Upper lobe of left lung (tissue), 6 donors: ENCODE results near the gene AACS. TPM values are rescaled to one million over a fixed set of nuclear protein-coding genes. Genes with fewer than 3 reads are reported as not detected.

Source experiments
- ATAC-seq, 2 donors: fragments of 200-7000 bp; cut with Tn5 transposase; one replicate each; pipeline ENCODE4 v1.9.1; 2022; ENCODE audit warnings: mild to moderate bottlenecking in 2 of 2, moderate library complexity in 2 of 2; ENCODE audit not compliant: low FRiP score in 2 of 2
- DNase-seq, 2 donors: peaks; one replicate each; pipeline ENCODE4 v3.0.0-alpha.2; 2019 to 2020
- H3K27ac ChIP-seq, 4 donors: fragments of 200-600 bp; sonication (generic); one replicate each; pipeline ENCODE4 v1.5.1; 2016 to 2019
- H3K27me3 ChIP-seq, 4 donors: fragments of 200-600 bp; sonication (generic); one replicate each; pipeline ENCODE4 v1.5.1; 2017 to 2019
- H3K36me3 ChIP-seq, 4 donors: fragments of 200-600 bp; sonication (generic); one replicate each; pipeline ENCODE4 v1.5.1; 2016 to 2019
- H3K4me1 ChIP-seq, 4 donors: fragments of 200-600 bp; sonication (generic); one replicate each; pipeline ENCODE4 v1.5.1; 2018 to 2019
- H3K4me3 ChIP-seq, 4 donors: fragments of 200-600 bp; sonication (generic); one replicate each; pipeline ENCODE4 v1.5.1; 2017 to 2019; ENCODE audit warnings: mild to moderate bottlenecking in 2 of 4, moderate library complexity in 1 of 4
- H3K9me3 ChIP-seq, 4 donors: fragments of 200-600 bp; sonication (generic); one replicate each; pipeline ENCODE4 v1.5.1; 2018 to 2019
- EP300 ChIP-seq, 4 donors: sonication (generic); formaldehyde crosslinking; IDR thresholded peaks; one replicate each; pipeline ENCODE4 v1.5.1; 2017; ENCODE audit warnings: antibody characterized with exemption in 4 of 4, control low read depth in 2 of 4
- POLR2A ChIP-seq, 4 donors: fragments of 450-650 bp; IDR thresholded peaks; one replicate each; pipeline ENCODE4 v1.5.1; 2016 to 2017; ENCODE audit warnings: antibody characterized with exemption in 4 of 4, mild to moderate bottlenecking in 2 of 4
- POLR2AphosphoS5 ChIP-seq, 2 donors: sonication (generic); formaldehyde crosslinking; IDR thresholded peaks; one replicate each; pipeline ENCODE4 v1.5.1; 2017; ENCODE audit warnings: antibody characterized with exemption in 2 of 2
- WGBS, 2 donors: methylation state at CpG; one replicate each; pipeline ENCODE4 v1.1.5; 2017 to 2018; 5-methylcytosine and 5-hydroxymethylcytosine counted together
- total RNA-seq, 6 donors: library from RNA; depleted of rRNA in 4 of 6; stranded (reverse); fragments of >200 nt in 4 of 6; gene quantifications; one replicate each; pipeline versions ENCODE4 v1.1.0 to v1.2.1, GENCODE V29; 2016 to 2021
- TF ChIP-seq, protein P1 (sequence below), 6 experiments: fragments of 450-650 bp in 4 of 6; fragments of 200-600 bp in 2 of 6; sonication (generic) in 2 of 6; IDR thresholded peaks; one replicate each; pipeline ENCODE4 v1.5.1; 2016 to 2019; ENCODE audit warnings: antibody characterized with exemption in 6 of 6
- donor health status: DM: no; HTN: no; CAD: no; lungs with moderate emphysema.
- donor health status: DM: no; HTN: yes; CAD: no; lungs with severe emphysema.

The AACS gene
- total RNA-seq, 6 donors from 2014 or later: 14.7 to 28.6 (median 25.5) TPM

DNA sequence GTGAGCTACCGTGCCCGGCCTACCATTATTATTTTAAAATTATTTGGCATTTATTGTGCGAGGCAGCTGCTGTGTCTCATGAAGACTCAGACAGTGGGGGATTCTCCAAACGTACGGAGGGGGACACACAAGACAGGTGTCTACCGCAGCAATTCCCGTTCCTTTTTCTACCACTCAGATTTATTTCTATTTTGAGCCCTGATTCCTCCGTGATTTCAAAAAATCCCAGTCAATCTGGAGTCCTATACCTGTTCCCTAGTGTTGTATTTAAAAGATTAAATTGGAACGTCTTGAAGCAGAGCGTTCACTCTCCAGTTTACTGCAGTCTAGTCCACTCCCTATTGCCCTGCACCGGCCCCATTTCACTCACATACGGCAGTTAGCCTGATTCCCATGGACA, 97.9 kb downstream of the AACS start:
- 84 to 87% methylated on average over 12 of the region's 12 CpGs for WGBS, 2 donors
- Histone ChIP-seq H3K27me3 (no peaks in the 10 kb centered on the region), H3K36me3 (no peaks in the 10 kb centered on the region), H3K9me3 (no peaks in the 10 kb centered on the region), H3K4me1 (no peaks in the 10 kb centered on the region), H3K4me3 (no peak overlapping the region), H3K27ac (no peak overlapping the region)
- no peak for DNase-seq
- TF ChIP-seq, protein P1, sequence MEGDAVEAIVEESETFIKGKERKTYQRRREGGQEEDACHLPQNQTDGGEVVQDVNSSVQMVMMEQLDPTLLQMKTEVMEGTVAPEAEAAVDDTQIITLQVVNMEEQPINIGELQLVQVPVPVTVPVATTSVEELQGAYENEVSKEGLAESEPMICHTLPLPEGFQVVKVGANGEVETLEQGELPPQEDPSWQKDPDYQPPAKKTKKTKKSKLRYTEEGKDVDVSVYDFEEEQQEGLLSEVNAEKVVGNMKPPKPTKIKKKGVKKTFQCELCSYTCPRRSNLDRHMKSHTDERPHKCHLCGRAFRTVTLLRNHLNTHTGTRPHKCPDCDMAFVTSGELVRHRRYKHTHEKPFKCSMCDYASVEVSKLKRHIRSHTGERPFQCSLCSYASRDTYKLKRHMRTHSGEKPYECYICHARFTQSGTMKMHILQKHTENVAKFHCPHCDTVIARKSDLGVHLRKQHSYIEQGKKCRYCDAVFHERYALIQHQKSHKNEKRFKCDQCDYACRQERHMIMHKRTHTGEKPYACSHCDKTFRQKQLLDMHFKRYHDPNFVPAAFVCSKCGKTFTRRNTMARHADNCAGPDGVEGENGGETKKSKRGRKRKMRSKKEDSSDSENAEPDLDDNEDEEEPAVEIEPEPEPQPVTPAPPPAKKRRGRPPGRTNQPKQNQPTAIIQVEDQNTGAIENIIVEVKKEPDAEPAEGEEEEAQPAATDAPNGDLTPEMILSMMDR (IDR thresholded peaks at IDR 0.05): no peak
- TF ChIP-seq POLR2AphosphoS5 (IDR thresholded peaks at IDR 0.05): no peak
- TF ChIP-seq POLR2A (IDR thresholded peaks at IDR 0.05): no peak
- TF ChIP-seq EP300 (IDR thresholded peaks at IDR 0.05): no peak
- ATAC-seq: no peak

DNA sequence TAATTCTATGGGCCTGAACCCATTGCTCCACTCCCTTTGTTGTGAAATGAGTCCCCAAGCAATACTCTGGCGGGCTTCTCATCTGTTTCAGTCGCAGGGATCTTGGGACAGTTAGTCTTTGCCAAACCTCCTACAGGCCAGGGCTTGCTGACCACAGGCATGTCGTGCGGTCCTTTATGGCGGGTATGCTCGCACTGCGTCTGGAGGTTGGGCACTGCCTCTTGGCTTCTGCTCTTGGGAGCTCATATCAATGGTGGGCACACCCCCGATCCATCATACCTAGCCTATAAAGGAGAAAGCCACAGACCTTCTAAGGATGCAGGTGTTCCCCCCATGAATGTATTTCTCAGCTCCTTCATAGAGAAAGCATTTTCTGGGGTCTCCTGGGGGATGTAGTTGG, 99.3 kb downstream of the AACS start:
- Histone ChIP-seq H3K9me3 (no peaks in the 10 kb centered on the region), H3K36me3 (no peaks in the 10 kb centered on the region), H3K27ac (no peak overlapping the region), H3K27me3 (no peaks in the 10 kb centered on the region), H3K4me1 (no peaks in the 10 kb centered on the region), H3K4me3 (no peak overlapping the region)
- no peak for DNase-seq
- no peak for TF ChIP-seq EP300 (IDR thresholded peaks at IDR 0.05)
- TF ChIP-seq POLR2AphosphoS5 (IDR thresholded peaks at IDR 0.05): no peak
- TF ChIP-seq, protein P1 (IDR thresholded peaks at IDR 0.05): no peak
- TF ChIP-seq POLR2A (IDR thresholded peaks at IDR 0.05): no peak
- WGBS, 2 donors: 93 to 96% methylated on average over 8 of the region's 8 CpGs
- no peak for ATAC-seq

DNA sequence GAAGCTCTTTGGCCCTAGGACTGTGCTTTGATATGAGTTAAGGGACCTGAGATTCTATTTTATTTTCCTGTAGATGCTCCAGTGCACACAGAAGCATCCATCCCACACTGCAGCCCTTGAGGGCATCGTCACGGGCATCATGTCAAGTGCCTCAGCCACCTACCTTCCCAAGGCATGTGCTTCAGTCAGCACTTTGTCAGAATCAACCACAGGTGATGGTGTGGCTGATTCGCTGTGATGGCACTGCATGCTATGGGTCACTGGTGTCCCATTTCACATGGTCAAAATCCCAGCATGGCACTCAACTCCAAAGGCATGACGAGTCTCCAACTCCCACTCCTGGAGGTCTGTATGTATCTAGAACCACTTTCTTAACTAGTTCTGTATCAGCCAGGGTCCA, 100.8 kb downstream of the AACS start:
- Histone ChIP-seq H3K36me3 (no peaks in the 10 kb centered on the region), H3K9me3 (no peaks in the 10 kb centered on the region), H3K4me1 (no peaks in the 10 kb centered on the region), H3K4me3 (no peak overlapping the region), H3K27me3 (no peaks in the 10 kb centered on the region), H3K27ac (no peak overlapping the region)
- TF ChIP-seq EP300 (IDR thresholded peaks at IDR 0.05) (no peak), POLR2A (IDR thresholded peaks at IDR 0.05) (no peak), POLR2AphosphoS5 (IDR thresholded peaks at IDR 0.05) (no peak)
- TF ChIP-seq, protein P1 (IDR thresholded peaks at IDR 0.05): no peak
- ATAC-seq (no peak), DNase-seq (no peak)
- WGBS, 2 donors: 89 to 91% methylated on average over 4 of the region's 4 CpGs

DNA sequence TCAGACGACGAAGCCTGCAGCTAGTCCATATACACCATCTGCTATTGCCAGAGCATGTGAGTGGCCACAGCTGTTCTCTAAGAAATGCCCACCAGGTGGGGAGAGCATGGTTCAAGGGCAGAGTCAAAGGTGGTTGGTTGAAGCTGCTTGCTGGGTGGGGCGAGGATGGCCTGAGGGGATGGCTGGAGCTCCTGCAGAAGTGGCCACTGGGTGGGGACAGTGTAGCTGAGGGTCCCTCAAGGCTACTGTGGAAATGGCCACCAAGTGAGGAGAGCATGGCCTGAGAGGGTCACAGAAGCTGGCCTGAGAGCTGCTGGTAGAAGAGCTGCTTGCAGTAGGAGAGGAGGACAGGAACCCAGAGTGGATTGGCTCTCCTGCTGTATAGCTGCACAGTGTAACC, 102.4 kb downstream of the AACS start:
- TF ChIP-seq POLR2AphosphoS5 (IDR thresholded peaks at IDR 0.05) (no peak), EP300 (IDR thresholded peaks at IDR 0.05) (no peak), POLR2A (IDR thresholded peaks at IDR 0.05) (no peak)
- TF ChIP-seq, protein P1 (IDR thresholded peaks at IDR 0.05): no peak
- no peak overlapping the region for H3K27ac ChIP-seq
- DNase-seq (no peak), ATAC-seq (no peak)
- no peak overlapping the region for H3K4me3 ChIP-seq
- no peaks in the 10 kb centered on the region for H3K27me3 ChIP-seq
- H3K4me1 ChIP-seq: no peaks in the 10 kb centered on the region
- no peaks in the 10 kb centered on the region for H3K9me3 ChIP-seq
- no peaks in the 10 kb centered on the region for H3K36me3 ChIP-seq
- 73 to 89% methylated on average over 3 of the region's 3 CpGs for WGBS, 2 donors

DNA sequence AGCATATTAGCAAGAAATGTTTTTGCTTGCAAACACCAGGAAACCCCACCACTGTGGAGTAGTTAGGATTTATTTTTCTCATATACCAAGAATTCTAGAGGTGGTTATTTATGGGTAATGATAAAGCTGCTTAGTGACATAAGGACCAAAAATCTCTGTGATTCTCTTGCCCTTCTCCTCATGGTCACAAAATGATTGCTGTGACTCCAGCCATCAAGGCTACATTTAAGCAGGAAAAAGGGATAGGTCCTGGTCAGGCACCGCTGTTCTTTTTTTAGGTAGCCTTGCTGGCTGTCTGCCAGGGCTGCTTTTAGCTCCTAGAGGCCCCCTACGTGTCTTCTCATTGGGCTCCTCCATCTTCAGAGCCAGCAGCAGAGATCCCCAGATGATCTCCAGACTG, 104.2 kb downstream of the AACS start:
- H3K27ac ChIP-seq: no peak overlapping the region
- no peaks in the 10 kb centered on the region for H3K9me3 ChIP-seq
- no peak for ATAC-seq
- no peaks in the 10 kb centered on the region for H3K4me1 ChIP-seq
- DNase-seq: no peak
- no peak overlapping the region for H3K4me3 ChIP-seq
- TF ChIP-seq POLR2A (IDR thresholded peaks at IDR 0.05) (no peak), POLR2AphosphoS5 (IDR thresholded peaks at IDR 0.05) (no peak), EP300 (IDR thresholded peaks at IDR 0.05) (no peak)
- TF ChIP-seq, protein P1 (IDR thresholded peaks at IDR 0.05): no peak
- no peaks in the 10 kb centered on the region for H3K36me3 ChIP-seq
- no peaks in the 10 kb centered on the region for H3K27me3 ChIP-seq
- 31 to 47% methylated on average over 2 of the region's 2 CpGs for WGBS, 2 donors
